ENCODE data around the gene ACER3. TPM values are rescaled to one million over a fixed set of nuclear protein-coding genes. Genes with fewer than 3 reads are reported as not detected.

Gene ACER3
- total and polyA plus RNA-seq, 2 experiments from 2014 or later, result 6.2 to 26.5 TPM

DNA sequence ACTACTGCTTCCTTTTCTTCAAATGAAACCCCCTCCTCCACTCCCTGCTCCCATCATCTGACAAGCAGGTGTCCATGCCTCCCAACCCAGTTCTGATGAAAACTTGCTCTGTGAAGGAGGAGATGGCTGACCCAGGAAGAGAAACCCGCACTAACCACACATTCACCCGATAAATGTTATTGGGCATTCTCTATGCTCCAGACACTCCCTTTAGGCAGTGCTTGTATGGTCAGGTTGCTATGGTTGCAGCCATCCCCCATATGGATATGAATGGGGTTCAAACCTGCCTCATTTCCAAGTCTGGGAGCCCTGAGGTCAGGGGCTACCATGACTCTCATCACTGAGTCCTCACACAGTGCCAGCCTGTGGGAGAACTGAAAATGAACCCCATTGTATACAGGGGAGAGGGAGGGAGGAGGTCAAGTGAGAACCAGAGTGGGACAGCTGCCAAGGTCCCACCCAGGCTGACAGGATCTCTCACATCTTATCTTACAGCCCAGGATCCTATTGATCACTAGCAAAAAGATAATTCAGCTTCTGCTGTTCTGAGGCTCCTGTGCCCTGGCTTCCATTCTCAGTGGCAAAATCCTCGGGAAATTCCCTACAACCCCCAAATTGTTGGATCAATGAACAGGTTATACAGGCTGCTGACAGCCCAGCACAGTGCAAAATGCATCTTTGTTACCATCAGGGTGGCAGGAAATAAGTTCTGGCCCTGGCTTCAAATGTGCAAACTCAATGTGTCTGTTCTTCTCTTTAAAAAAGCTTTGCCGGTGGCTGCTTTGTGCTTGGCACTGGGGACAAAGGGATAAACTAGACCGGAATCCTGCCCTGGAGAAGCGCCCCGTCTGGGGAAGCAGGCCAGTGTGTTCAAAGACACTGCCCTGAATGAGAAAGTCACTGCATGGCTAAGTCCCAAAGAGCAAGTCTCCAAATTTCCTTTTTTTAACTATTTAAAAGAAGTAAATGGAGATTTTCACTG lies 22.7 kb upstream of the ACER3 start:
- H3K36me3 ChIP-seq (ENCODE audit: insufficient read depth), result no peaks in the 10 kb centered on the region
- no peak overlapping the region for H3K27ac ChIP-seq (ENCODE audit: low read depth)
- TF ChIP-seq JUNB (IDR thresholded peaks at IDR 0.05; ENCODE audit: unreplicated experiment) (no peak), CREB1 (CRISPR knock-in tag; IDR thresholded peaks at IDR 0.05; ENCODE audit: low read depth) (no peak)
- no peaks in the 10 kb centered on the region for H4K20me1 ChIP-seq (replicated peaks; ENCODE audit: insufficient read depth)
- H2AFZ ChIP-seq, result peak overlapping the region; percentile 1; the same call in 1 of the 2 replicates
- H3K9me2 ChIP-seq (ENCODE audit: insufficient read depth), result no peaks in the 10 kb centered on the region
- no peaks in the 10 kb centered on the region for H3K79me2 ChIP-seq (replicated peaks; ENCODE audit: insufficient read depth)
- 0 out of 2 replicates have a peak, but pooled peaks cover 5% of the 10 kb centered on the region for H3K4me1 ChIP-seq (ENCODE audit: insufficient read depth)
- Mint-ChIP-seq H3K27me3 (ENCODE audit: insufficient read depth, low read depth, poor library complexity) (peaks cover 5% of the 10 kb centered on the region), H3K36me3 (ENCODE audit: low read depth) (no peaks in the 10 kb centered on the region), H3K27ac (no peak overlapping the region), H3K9me3 (no peaks in the 10 kb centered on the region), H3K4me1 (peaks cover 11% of the 10 kb centered on the region; the same call in 2 of the 3 replicates), H3K4me3 (no peak overlapping the region)
- H3F3A ChIP-seq (replicated peaks; ENCODE audit: low read depth), result no peaks in the 10 kb centered on the region
- H3K27me3 ChIP-seq (ENCODE audit: insufficient read depth), result no peaks in the 10 kb centered on the region
- peak; percentile 8 for DNase-seq (ENCODE audit: low spot score)
- peak; percentile 33 for ATAC-seq
- H3K4me2 ChIP-seq, result no peak overlapping the region
- no peak overlapping the region for H3K4me3 ChIP-seq

DNA sequence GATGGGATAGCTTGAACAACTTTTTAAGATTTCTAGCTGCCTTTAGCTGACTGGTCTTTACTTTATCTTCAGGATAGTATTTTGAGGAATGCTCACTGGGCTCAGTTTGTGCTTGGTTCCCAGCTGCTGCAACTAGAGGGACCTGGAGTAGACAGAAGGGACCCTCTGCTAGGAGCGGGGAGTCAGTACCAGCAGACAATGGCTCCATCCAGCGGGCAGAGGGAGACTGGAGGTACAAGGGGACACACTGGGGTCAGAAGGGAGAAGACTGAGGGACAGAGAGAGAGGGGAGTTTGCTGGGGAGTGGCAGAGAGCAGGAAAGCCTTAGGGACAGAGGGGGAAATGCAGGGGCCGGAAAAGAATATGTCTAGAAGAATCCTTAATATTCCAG lies 22.0 kb upstream of the ACER3 start:
- no peak overlapping the region for H3K27ac Mint-ChIP-seq
- DNase-seq (ENCODE audit: low spot score), result peak; percentile 82

More for the DNA sequence above, 22.0 kb upstream of the ACER3 start:
- Histone ChIP-seq H2AFZ (peak overlapping the region; percentile 1; the same call in 1 of the 2 replicates), H3K9me2 (ENCODE audit: insufficient read depth) (no peaks in the 10 kb centered on the region), H3K4me3 (no peak overlapping the region), H4K20me1 (replicated peaks; ENCODE audit: insufficient read depth) (no peaks in the 10 kb centered on the region), H3K4me2 (no peak overlapping the region), H3F3A (replicated peaks; ENCODE audit: low read depth) (no peaks in the 10 kb centered on the region), H3K4me1 (ENCODE audit: insufficient read depth) (0 out of 2 replicates have a peak, but pooled peaks cover 5% of the 10 kb centered on the region), H3K79me2 (replicated peaks; ENCODE audit: insufficient read depth) (no peaks in the 10 kb centered on the region), H3K36me3 (ENCODE audit: insufficient read depth) (no peaks in the 10 kb centered on the region), H3K27me3 (ENCODE audit: insufficient read depth) (no peaks in the 10 kb centered on the region), H3K27ac (ENCODE audit: low read depth) (no peak overlapping the region)
- ATAC-seq, result peak; percentile 97
- Mint-ChIP-seq H3K4me1 (peaks cover 11% of the 10 kb centered on the region; the same call in 2 of the 3 replicates), H3K9me3 (no peaks in the 10 kb centered on the region), H3K36me3 (ENCODE audit: low read depth) (no peaks in the 10 kb centered on the region), H3K4me3 (no peak overlapping the region), H3K27me3 (ENCODE audit: insufficient read depth, low read depth, poor library complexity) (peaks cover 5% of the 10 kb centered on the region)
- TF ChIP-seq ZNF331 (CRISPR knock-in tag; IDR thresholded peaks at IDR 0.05; ENCODE audit: low read depth) (no peak), STAT1 (IDR thresholded peaks at IDR 0.05; ENCODE audit: unreplicated experiment) (no peak), EZH2phosphoT487 (IDR thresholded peaks at IDR 0.05; ENCODE audit: unreplicated experiment) (no peak), NANOG (IDR thresholded peaks at IDR 0.05; ENCODE audit: borderline replicate concordance) (no peak), POLR2AphosphoS5 (IDR thresholded peaks at IDR 0.05; ENCODE audit: low read depth) (no peak)
- TF ChIP-seq, protein P1, sequence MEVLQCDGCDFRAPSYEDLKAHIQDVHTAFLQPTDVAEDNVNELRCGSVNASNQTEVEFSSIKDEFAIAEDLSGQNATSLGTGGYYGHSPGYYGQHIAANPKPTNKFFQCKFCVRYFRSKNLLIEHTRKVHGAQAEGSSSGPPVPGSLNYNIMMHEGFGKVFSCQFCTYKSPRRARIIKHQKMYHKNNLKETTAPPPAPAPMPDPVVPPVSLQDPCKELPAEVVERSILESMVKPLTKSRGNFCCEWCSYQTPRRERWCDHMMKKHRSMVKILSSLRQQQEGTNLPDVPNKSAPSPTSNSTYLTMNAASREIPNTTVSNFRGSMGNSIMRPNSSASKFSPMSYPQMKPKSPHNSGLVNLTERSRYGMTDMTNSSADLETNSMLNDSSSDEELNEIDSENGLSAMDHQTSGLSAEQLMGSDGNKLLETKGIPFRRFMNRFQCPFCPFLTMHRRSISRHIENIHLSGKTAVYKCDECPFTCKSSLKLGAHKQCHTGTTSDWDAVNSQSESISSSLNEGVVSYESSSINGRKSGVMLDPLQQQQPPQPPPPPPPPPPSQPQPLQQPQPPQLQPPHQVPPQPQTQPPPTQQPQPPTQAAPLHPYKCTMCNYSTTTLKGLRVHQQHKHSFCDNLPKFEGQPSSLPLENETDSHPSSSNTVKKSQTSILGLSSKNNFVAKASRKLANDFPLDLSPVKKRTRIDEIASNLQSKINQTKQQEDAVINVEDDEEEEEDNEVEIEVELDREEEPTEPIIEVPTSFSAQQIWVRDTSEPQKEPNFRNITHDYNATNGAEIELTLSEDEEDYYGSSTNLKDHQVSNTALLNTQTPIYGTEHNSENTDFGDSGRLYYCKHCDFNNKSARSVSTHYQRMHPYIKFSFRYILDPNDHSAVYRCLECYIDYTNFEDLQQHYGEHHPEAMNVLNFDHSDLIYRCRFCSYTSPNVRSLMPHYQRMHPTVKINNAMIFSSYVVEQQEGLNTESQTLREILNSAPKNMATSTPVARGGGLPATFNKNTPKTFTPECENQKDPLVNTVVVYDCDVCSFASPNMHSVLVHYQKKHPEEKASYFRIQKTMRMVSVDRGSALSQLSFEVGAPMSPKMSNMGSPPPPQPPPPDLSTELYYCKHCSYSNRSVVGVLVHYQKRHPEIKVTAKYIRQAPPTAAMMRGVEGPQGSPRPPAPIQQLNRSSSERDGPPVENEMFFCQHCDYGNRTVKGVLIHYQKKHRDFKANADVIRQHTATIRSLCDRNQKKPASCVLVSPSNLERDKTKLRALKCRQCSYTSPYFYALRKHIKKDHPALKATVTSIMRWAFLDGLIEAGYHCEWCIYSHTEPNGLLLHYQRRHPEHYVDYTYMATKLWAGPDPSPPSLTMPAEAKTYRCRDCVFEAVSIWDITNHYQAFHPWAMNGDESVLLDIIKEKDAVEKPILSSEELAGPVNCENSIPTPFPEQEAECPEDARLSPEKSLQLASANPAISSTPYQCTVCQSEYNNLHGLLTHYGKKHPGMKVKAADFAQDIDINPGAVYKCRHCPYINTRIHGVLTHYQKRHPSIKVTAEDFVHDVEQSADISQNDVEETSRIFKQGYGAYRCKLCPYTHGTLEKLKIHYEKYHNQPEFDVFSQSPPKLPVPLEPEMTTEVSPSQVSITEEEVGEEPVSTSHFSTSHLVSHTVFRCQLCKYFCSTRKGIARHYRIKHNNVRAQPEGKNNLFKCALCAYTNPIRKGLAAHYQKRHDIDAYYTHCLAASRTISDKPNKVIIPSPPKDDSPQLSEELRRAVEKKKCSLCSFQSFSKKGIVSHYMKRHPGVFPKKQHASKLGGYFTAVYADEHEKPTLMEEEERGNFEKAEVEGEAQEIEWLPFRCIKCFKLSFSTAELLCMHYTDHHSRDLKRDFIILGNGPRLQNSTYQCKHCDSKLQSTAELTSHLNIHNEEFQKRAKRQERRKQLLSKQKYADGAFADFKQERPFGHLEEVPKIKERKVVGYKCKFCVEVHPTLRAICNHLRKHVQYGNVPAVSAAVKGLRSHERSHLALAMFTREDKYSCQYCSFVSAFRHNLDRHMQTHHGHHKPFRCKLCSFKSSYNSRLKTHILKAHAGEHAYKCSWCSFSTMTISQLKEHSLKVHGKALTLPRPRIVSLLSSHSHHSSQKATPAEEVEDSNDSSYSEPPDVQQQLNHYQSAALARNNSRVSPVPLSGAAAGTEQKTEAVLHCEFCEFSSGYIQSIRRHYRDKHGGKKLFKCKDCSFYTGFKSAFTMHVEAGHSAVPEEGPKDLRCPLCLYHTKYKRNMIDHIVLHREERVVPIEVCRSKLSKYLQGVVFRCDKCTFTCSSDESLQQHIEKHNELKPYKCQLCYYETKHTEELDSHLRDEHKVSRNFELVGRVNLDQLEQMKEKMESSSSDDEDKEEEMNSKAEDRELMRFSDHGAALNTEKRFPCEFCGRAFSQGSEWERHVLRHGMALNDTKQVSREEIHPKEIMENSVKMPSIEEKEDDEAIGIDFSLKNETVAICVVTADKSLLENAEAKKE (CRISPR knock-in tag; IDR thresholded peaks at IDR 0.05), result peak; percentile 74
- TF ChIP-seq, protein P2, sequence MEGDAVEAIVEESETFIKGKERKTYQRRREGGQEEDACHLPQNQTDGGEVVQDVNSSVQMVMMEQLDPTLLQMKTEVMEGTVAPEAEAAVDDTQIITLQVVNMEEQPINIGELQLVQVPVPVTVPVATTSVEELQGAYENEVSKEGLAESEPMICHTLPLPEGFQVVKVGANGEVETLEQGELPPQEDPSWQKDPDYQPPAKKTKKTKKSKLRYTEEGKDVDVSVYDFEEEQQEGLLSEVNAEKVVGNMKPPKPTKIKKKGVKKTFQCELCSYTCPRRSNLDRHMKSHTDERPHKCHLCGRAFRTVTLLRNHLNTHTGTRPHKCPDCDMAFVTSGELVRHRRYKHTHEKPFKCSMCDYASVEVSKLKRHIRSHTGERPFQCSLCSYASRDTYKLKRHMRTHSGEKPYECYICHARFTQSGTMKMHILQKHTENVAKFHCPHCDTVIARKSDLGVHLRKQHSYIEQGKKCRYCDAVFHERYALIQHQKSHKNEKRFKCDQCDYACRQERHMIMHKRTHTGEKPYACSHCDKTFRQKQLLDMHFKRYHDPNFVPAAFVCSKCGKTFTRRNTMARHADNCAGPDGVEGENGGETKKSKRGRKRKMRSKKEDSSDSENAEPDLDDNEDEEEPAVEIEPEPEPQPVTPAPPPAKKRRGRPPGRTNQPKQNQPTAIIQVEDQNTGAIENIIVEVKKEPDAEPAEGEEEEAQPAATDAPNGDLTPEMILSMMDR (conservative IDR thresholded peaks at IDR 0.05; ENCODE audit: low read depth in 2 of 2), result peak; percentile 72 to 94
